ENCODE results near the gene TRA2A. TPM values are rescaled to one million over a fixed set of nuclear protein-coding genes. Genes with fewer than 3 reads are reported as not detected.

The TRA2A gene
- total and polyA plus RNA-seq, 9 of the 15 experiments (the other 6 are each of a cell fraction or from before 2014, with no cell fraction given) = 22.7 to 210 (median 73.9) TPM

GRCh38 chr7:23467291-23467805 lies 64.4 kb downstream of the TRA2A start (continued):
- TF ChIP-seq AFF4 (CRISPR knock-in tag; IDR thresholded peaks at IDR 0.05) (0 out of 2 replicates have a peak, but pooled peaks have one; percentile 46), SAFB2 (IDR thresholded peaks at IDR 0.05; ENCODE audit: borderline replicate concordance, low read depth, low read length, severe bottlenecking) (no peak), KDM1A (IDR thresholded peaks at IDR 0.05) (peak in 1 of 2 experiments; percentile 26; a peak in 1 of 4 replicates), HNRNPH1 (optimal IDR thresholded peaks at IDR 0.05; ENCODE audit: low read depth, low read length) (no peak), CBFA2T3 (IDR thresholded peaks at IDR 0.05) (no peak), ZNF133 (CRISPR knock-in tag; IDR thresholded peaks at IDR 0.05) (no peak), NCOR1 (IDR thresholded peaks at IDR 0.05) (no peak), PHB2 (IDR thresholded peaks at IDR 0.05; ENCODE audit: low read depth) (no peak), SIN3B (IDR thresholded peaks at IDR 0.05; ENCODE audit: low read depth) (no peak), PHTF2 (CRISPR knock-in tag; IDR thresholded peaks at IDR 0.05) (no peak), ZBTB17 (CRISPR knock-in tag; IDR thresholded peaks at IDR 0.05) (no peak), IRF2 (CRISPR knock-in tag; IDR thresholded peaks at IDR 0.05) (no peak), ETV6 (IDR thresholded peaks at IDR 0.05; ENCODE audit: borderline replicate concordance in 1 of 2, low read depth in 2 of 2, low read length in 1 of 2) (no peak), ETV6 (CRISPR knock-in tag; IDR thresholded peaks at IDR 0.05; ENCODE audit: borderline replicate concordance) (no peak), ZNF184 (CRISPR knock-in tag; IDR thresholded peaks at IDR 0.05) (no peak), ZNF766 (CRISPR knock-in tag; conservative IDR thresholded peaks at IDR 0.05) (no peak), ZFX (CRISPR knock-in tag; IDR thresholded peaks at IDR 0.05) (peak; percentile 21; the same call in 1 of the 2 replicates), STAT5B (CRISPR knock-in tag; IDR thresholded peaks at IDR 0.05) (no peak), TCF7 (IDR thresholded peaks at IDR 0.05; ENCODE audit: borderline replicate concordance) (no peak), TSC22D4 (tag; IDR thresholded peaks at IDR 0.05) (no peak), JUND (IDR thresholded peaks at IDR 0.05; ENCODE audit: borderline replicate concordance, low read depth, low read length) (no peak), JUND (tag; IDR thresholded peaks at IDR 0.05; ENCODE audit: borderline replicate concordance, low read depth, low read length) (no peak), MED1 (CRISPR knock-in tag; IDR thresholded peaks at IDR 0.05; ENCODE audit: borderline replicate concordance) (no peak), ZBED1 (IDR thresholded peaks at IDR 0.05) (no peak)
- TF ChIP-seq, protein P1, sequence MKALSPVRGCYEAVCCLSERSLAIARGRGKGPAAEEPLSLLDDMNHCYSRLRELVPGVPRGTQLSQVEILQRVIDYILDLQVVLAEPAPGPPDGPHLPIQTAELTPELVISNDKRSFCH (CRISPR knock-in tag; IDR thresholded peaks at IDR 0.05) = no peak
- TF ChIP-seq, protein P1 (tag; IDR thresholded peaks at IDR 0.05) = no peak
- TF ChIP-seq, protein P2, sequence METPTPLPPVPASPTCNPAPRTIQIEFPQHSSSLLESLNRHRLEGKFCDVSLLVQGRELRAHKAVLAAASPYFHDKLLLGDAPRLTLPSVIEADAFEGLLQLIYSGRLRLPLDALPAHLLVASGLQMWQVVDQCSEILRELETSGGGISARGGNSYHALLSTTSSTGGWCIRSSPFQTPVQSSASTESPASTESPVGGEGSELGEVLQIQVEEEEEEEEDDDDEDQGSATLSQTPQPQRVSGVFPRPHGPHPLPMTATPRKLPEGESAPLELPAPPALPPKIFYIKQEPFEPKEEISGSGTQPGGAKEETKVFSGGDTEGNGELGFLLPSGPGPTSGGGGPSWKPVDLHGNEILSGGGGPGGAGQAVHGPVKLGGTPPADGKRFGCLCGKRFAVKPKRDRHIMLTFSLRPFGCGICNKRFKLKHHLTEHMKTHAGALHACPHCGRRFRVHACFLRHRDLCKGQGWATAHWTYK (CRISPR knock-in tag; IDR thresholded peaks at IDR 0.05) = no peak

Measured in K562 (cell line).